ENCODE data around the gene MCF2L.

The MCF2L gene

GRCh38 chr13:113145911-113146598 lies 177.0 kb downstream of the MCF2L start:
- Histone ChIP-seq H3K27me3 (ENCODE audit: control insufficient read depth in 1 of 2, insufficient read depth in 2 of 2, low read length in 2 of 2) (no peaks in the 10 kb centered on the region), H3K4me3 (ENCODE audit: low read length in 2 of 2) (no peak overlapping the region), H3K36me3 (ENCODE audit: control insufficient read depth in 2 of 2, insufficient read depth in 2 of 2, low read length in 2 of 2) (no peaks in the 10 kb centered on the region), H3K9me3 (ENCODE audit: control insufficient read depth in 2 of 2, low read length in 2 of 2) (no peaks in the 10 kb centered on the region), H3K9ac (ENCODE audit: low read length in 2 of 2) (no peak overlapping the region), H3K27ac (ENCODE audit: low read length) (no peak overlapping the region), H3K4me1 (ENCODE audit: control insufficient read depth, insufficient read depth, low read length) (no peaks in the 10 kb centered on the region)

- Histone ChIP-seq H3K27me3 (ENCODE audit: control insufficient read depth in 1 of 2, insufficient read depth in 2 of 2, low read length in 2 of 2) (no peaks in the 10 kb centered on the region), H3K4me1 (ENCODE audit: control insufficient read depth, insufficient read depth, low read length) (no peaks in the 10 kb centered on the region), H3K27ac (ENCODE audit: low read length) (no peak overlapping the region), H3K9me3 (ENCODE audit: control insufficient read depth in 2 of 2, low read length in 2 of 2) (no peaks in the 10 kb centered on the region), H3K4me3 (ENCODE audit: low read length in 2 of 2) (no peak overlapping the region), H3K9ac (ENCODE audit: low read length in 2 of 2) (no peak overlapping the region), H3K36me3 (ENCODE audit: control insufficient read depth in 2 of 2, insufficient read depth in 2 of 2, low read length in 2 of 2) (no peaks in the 10 kb centered on the region)
These were observed 177.7 kb downstream of the MCF2L start for GRCh38 chr13:113146750-113147149.

- Histone ChIP-seq H3K9me3 (ENCODE audit: control insufficient read depth in 2 of 2, low read length in 2 of 2) (no peaks in the 10 kb centered on the region), H3K4me1 (ENCODE audit: control insufficient read depth, insufficient read depth, low read length) (peaks cover under 1% of the 10 kb centered on the region), H3K4me3 (ENCODE audit: low read length in 2 of 2) (no peak overlapping the region), H3K27me3 (ENCODE audit: control insufficient read depth in 1 of 2, insufficient read depth in 2 of 2, low read length in 2 of 2) (no peaks in the 10 kb centered on the region), H3K27ac (ENCODE audit: low read length) (no peak overlapping the region), H3K36me3 (ENCODE audit: control insufficient read depth in 2 of 2, insufficient read depth in 2 of 2, low read length in 2 of 2) (no peaks in the 10 kb centered on the region), H3K9ac (ENCODE audit: low read length in 2 of 2) (no peak overlapping the region)
These were observed 178.2 kb downstream of the MCF2L start for GRCh38 chr13:113147206-113147605.

GRCh38 chr13:113148407-113148806 lies 179.4 kb downstream of the MCF2L start:
- Histone ChIP-seq H3K4me1 (ENCODE audit: control insufficient read depth, insufficient read depth, low read length) (peaks cover 11% of the 10 kb centered on the region), H3K9me3 (ENCODE audit: control insufficient read depth in 2 of 2, low read length in 2 of 2) (no peaks in the 10 kb centered on the region), H3K27ac (ENCODE audit: low read length) (no peak overlapping the region), H3K27me3 (ENCODE audit: control insufficient read depth in 1 of 2, insufficient read depth in 2 of 2, low read length in 2 of 2) (no peaks in the 10 kb centered on the region), H3K9ac (ENCODE audit: low read length in 2 of 2) (no peak overlapping the region), H3K36me3 (ENCODE audit: control insufficient read depth in 2 of 2, insufficient read depth in 2 of 2, low read length in 2 of 2) (no peaks in the 10 kb centered on the region), H3K4me3 (ENCODE audit: low read length in 2 of 2) (no peak overlapping the region)

GRCh38 chr13:113148940-113149503 lies 180.0 kb downstream of the MCF2L start:
- no peaks in the 10 kb centered on the region for H3K36me3 ChIP-seq (ENCODE audit: control insufficient read depth in 2 of 2, insufficient read depth in 2 of 2, low read length in 2 of 2)
- H3K27ac ChIP-seq (ENCODE audit: low read length): no peak overlapping the region
- H3K27me3 ChIP-seq (ENCODE audit: control insufficient read depth in 1 of 2, insufficient read depth in 2 of 2, low read length in 2 of 2): no peaks in the 10 kb centered on the region
- no peak overlapping the region for H3K4me3 ChIP-seq (ENCODE audit: low read length in 2 of 2)
- peaks cover 13% of the 10 kb centered on the region for H3K4me1 ChIP-seq (ENCODE audit: control insufficient read depth, insufficient read depth, low read length)
- H3K9ac ChIP-seq (ENCODE audit: low read length in 2 of 2): no peak overlapping the region
- no peaks in the 10 kb centered on the region for H3K9me3 ChIP-seq (ENCODE audit: control insufficient read depth in 2 of 2, low read length in 2 of 2)
